Gastrocnemius medialis (tissue), 4 donors: Measurements from ENCODE around the gene PLXND1.

Experiments
- POLR2A ChIP-seq, 2 donors: fragments of 450-650 bp; IDR thresholded peaks; one replicate each; pipeline ENCODE4 v1.6.1; 2017; ENCODE audit warnings: antibody characterized with exemption in 2 of 2, mild to moderate bottlenecking in 2 of 2, moderate library complexity in 2 of 2
- TF ChIP-seq, protein P1 (sequence below), 5 experiments: fragments of 450-650 bp in 3 of 5; fragments of 200-600 bp in 2 of 5; sonication (generic) in 2 of 5; IDR thresholded peaks in 4 of 5; conservative IDR thresholded peaks in 1 of 5; 1 replicate in 4 of 5; 2 replicates in 1 of 5; pipeline ENCODE4 v1.5.1; 2016 to 2019; ENCODE audit warnings: antibody characterized with exemption in 5 of 5, mild to moderate bottlenecking in 3 of 5, moderate library complexity in 3 of 5

- TF ChIP-seq, protein P1, sequence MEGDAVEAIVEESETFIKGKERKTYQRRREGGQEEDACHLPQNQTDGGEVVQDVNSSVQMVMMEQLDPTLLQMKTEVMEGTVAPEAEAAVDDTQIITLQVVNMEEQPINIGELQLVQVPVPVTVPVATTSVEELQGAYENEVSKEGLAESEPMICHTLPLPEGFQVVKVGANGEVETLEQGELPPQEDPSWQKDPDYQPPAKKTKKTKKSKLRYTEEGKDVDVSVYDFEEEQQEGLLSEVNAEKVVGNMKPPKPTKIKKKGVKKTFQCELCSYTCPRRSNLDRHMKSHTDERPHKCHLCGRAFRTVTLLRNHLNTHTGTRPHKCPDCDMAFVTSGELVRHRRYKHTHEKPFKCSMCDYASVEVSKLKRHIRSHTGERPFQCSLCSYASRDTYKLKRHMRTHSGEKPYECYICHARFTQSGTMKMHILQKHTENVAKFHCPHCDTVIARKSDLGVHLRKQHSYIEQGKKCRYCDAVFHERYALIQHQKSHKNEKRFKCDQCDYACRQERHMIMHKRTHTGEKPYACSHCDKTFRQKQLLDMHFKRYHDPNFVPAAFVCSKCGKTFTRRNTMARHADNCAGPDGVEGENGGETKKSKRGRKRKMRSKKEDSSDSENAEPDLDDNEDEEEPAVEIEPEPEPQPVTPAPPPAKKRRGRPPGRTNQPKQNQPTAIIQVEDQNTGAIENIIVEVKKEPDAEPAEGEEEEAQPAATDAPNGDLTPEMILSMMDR (IDR thresholded peaks at IDR 0.05 in 4 of 5, conservative IDR thresholded peaks at IDR 0.05 in 1 of 5), result no peak
- TF ChIP-seq POLR2A (IDR thresholded peaks at IDR 0.05), result peak in 1 of 2 donors; percentile 11
These were observed 6.9 kb downstream of the PLXND1 start for GRCh38 chr3:129599607-129600006.
